Neuronal stem cell (in vitro differentiated cells): Measurements from ENCODE around the gene HIVEP2.

Experiments
- DNase-seq: peaks from one replicate; pipeline ENCODE4 v3.0.0-alpha.2; 2013; ENCODE audit warnings: low spot score
- H2AFZ ChIP-seq: one replicate; pipeline ENCODE4 v1.6.1; 2013; ENCODE audit warnings: mild to moderate bottlenecking, low read length, inconsistent platforms
- H2AK5ac ChIP-seq: 2 replicates; pipeline ENCODE4 v1.6.1; 2013; ENCODE audit warnings: low read depth, mild to moderate bottlenecking, inconsistent platforms, low read length, moderate library complexity, mixed read lengths
- H2BK120ac ChIP-seq: 2 replicates; pipeline ENCODE4 v1.6.1; 2013; ENCODE audit warnings: low read depth, mild to moderate bottlenecking, inconsistent platforms, low read length, moderate library complexity, mixed read lengths
- H2BK12ac ChIP-seq: one replicate; pipeline ENCODE4 v1.6.1; 2013; ENCODE audit warnings: low read length, inconsistent platforms
- H2BK15ac ChIP-seq: 2 replicates; pipeline ENCODE4 v1.6.1; 2013; ENCODE audit warnings: mild to moderate bottlenecking, low read length, inconsistent platforms, mixed read lengths
- H2BK5ac ChIP-seq: one replicate; pipeline ENCODE4 v1.6.1; 2013; ENCODE audit warnings: inconsistent platforms, mild to moderate bottlenecking, low read length, moderate library complexity
- H3K14ac ChIP-seq: one replicate; pipeline ENCODE4 v1.6.1; 2013; ENCODE audit warnings: low read length, inconsistent platforms
- H3K18ac ChIP-seq: 2 replicates; pipeline ENCODE4 v1.6.1; 2013; ENCODE audit warnings: low read length, inconsistent platforms
- H3K23ac ChIP-seq: 2 replicates; pipeline ENCODE4 v1.6.1; 2013; ENCODE audit warnings: low read depth, mild to moderate bottlenecking, mixed read lengths, low read length, inconsistent platforms; ENCODE audit not compliant: poor library complexity
- H3K27ac ChIP-seq: replicated peaks from 3 replicates; pipeline ENCODE4 v1.5.1; 2013; ENCODE audit warnings: low read length, inconsistent platforms
- H3K27me3 ChIP-seq, 3 experiments: 2 replicates each; pipeline ENCODE4 v1.6.1; 2013; ENCODE audit warnings: low read length in 3 of 3, mild to moderate bottlenecking in 2 of 3, inconsistent platforms in 1 of 3, low read depth in 1 of 3, mixed read lengths in 1 of 3, moderate library complexity in 1 of 3; ENCODE audit not compliant: control insufficient read depth in 3 of 3, insufficient read depth in 3 of 3
- H3K36me3 ChIP-seq, 2 donors: replicated peaks in 1 of 2; 2 replicates each; pipeline ENCODE4 v1.6.1; 2013; ENCODE audit warnings: low read length in 2 of 2; ENCODE audit not compliant: control insufficient read depth in 2 of 2, insufficient read depth in 2 of 2
- H3K4ac ChIP-seq: 2 replicates; pipeline ENCODE4 v1.6.1; 2013; ENCODE audit warnings: inconsistent platforms, mild to moderate bottlenecking, low read length, moderate library complexity
- H3K4me1 ChIP-seq, 2 donors: 1 replicate in 1 of 2; 2 replicates in 1 of 2; pipeline ENCODE4 v1.6.1; 2013; ENCODE audit warnings: low read length in 2 of 2, low read depth in 1 of 2; ENCODE audit not compliant: control insufficient read depth in 2 of 2, insufficient read depth in 1 of 2
- H3K4me2 ChIP-seq: one replicate; pipeline ENCODE4 v1.6.1; 2013; ENCODE audit warnings: mild to moderate bottlenecking, low read length, inconsistent platforms; ENCODE audit not compliant: insufficient read depth, poor library complexity, severe bottlenecking
- H3K4me3 ChIP-seq, 2 donors: 2 replicates each; pipeline ENCODE4 v1.5.1; 2013; ENCODE audit warnings: low read length in 2 of 2, mild to moderate bottlenecking in 2 of 2, inconsistent platforms in 1 of 2, moderate library complexity in 1 of 2
- H3K79me1 ChIP-seq: one replicate; pipeline ENCODE4 v1.6.1; 2013; ENCODE audit warnings: low read depth, mild to moderate bottlenecking, inconsistent platforms, low read length, moderate library complexity
- H3K9ac ChIP-seq: one replicate; pipeline ENCODE4 v1.6.1; 2013; ENCODE audit warnings: mild to moderate bottlenecking, low read depth, low read length, inconsistent platforms; ENCODE audit not compliant: poor library complexity
- H3K9me3 ChIP-seq, 2 donors: replicated peaks in 1 of 2; 2 replicates each; pipeline versions ENCODE3 to v1.6.1; 2013; ENCODE audit warnings: low read length in 2 of 2, mild to moderate bottlenecking in 2 of 2, inconsistent platforms in 1 of 2, low read depth in 1 of 2, mixed read lengths in 1 of 2, moderate library complexity in 1 of 2; ENCODE audit not compliant: control insufficient read depth in 2 of 2, insufficient read depth in 1 of 2
- H4K8ac ChIP-seq: one replicate; pipeline ENCODE4 v1.6.1; 2013; ENCODE audit warnings: low read depth, mild to moderate bottlenecking, inconsistent platforms, low read length, moderate library complexity
- H4K91ac ChIP-seq: one replicate; pipeline ENCODE4 v1.6.1; 2013; ENCODE audit warnings: low read length, low read depth, mild to moderate bottlenecking, inconsistent platforms; ENCODE audit not compliant: poor library complexity
- WGBS, 2 donors: extraction: QIAGEN DNeasy Blood & Tissue Kit; methylation state at CpG; one replicate each; pipeline ENCODE4 v1.1.7; 2013; ENCODE audit warnings: missing lambda C conversion rate in 2 of 2, mixed read lengths in 1 of 2; ENCODE audit not compliant: insufficient read length in 2 of 2, insufficient replicate concordance in 1 of 2; ENCODE audit errors: extremely low coverage in 2 of 2; 5-methylcytosine and 5-hydroxymethylcytosine counted together

HIVEP2 gene

DNA sequence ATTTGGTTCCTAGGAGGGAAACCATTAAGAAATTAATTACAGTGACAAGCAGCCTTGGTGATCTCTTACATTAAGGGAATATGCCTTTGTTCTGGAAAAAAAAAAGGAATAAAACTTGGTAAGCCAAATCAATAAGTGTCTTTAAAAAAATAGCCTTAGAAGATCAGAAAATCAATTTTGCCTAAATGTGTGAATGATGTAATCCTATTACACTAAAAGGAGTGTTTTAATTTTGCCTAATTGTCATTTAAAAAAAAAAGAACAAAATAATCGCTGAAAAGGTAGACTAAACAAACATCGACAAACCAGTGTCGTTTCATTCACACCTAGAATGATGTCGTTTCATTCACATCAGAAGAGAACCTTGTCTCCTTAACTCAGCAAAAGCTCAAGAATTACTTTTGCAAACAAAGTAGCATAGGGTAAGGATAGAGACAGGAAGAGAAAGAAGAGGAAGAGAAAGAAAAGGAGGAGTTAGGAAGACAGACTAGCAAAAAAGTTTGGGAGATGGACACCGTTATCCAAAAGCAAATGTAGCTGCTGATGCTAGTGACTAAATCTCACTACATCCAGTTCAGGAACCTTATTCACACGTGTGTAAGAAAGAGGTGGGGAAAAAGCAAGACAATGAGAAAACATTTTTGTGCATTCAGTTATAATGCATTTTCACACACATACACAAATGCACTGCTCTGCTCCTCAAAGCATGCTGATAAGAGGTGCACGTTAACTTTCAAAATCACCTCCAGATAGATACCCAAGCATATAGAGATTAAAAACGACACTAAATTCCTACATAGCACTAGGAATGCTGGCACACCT, 60.6 kb downstream of the HIVEP2 start:
- H3K9ac ChIP-seq, result no peak overlapping the region
- H3K14ac ChIP-seq, result no peak overlapping the region
- H2BK15ac ChIP-seq, result no peak overlapping the region
- H4K91ac ChIP-seq, result no peak overlapping the region
- H2BK120ac ChIP-seq, result no peak overlapping the region
- no peak overlapping the region for H2BK5ac ChIP-seq
- no peak overlapping the region for H3K23ac ChIP-seq
- H3K4me3 ChIP-seq, result peak overlapping the region in 1 of 2 donors; percentile 33
- no peak overlapping the region for H2BK12ac ChIP-seq
- no peaks in the 10 kb centered on the region for H3K36me3 ChIP-seq
- H2AFZ ChIP-seq, result peak overlapping the region; percentile 77
- H3K4ac ChIP-seq, result no peak overlapping the region
- H3K4me1 ChIP-seq, result peaks cover 2 to 10% of the 10 kb centered on the region in 2 donors
- H3K9me3 ChIP-seq, result no peaks in the 10 kb centered on the region
- no peak overlapping the region for H3K27ac ChIP-seq
- no peak overlapping the region for H4K8ac ChIP-seq
- no peak overlapping the region for H3K18ac ChIP-seq
- WGBS, 2 donors, result no CpG with 5 or more reads among the region's 8 CpGs
- no peak overlapping the region for H2AK5ac ChIP-seq
- H3K4me2 ChIP-seq, result no peak overlapping the region
- no peak for DNase-seq
- no peaks in the 10 kb centered on the region for H3K79me1 ChIP-seq
- no peaks in the 10 kb centered on the region for H3K27me3 ChIP-seq

DNA sequence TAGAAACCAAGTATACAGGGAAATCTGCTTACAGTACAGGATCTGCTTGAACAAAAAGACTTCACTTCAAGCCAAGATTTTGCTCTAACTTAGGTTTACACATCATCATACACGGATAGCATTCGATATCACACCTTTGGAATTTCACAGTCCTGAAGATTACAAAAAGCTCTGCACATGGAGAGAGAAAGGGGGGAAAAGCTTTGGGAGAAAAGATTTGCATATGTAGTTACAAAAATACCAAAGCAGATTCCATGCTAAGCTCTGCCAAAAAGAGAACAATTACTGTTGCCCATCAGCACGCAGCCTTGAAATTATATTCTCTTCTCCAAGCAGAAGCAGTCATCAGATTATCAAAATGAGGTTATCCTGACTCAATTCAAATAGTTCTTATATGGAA, 62.0 kb downstream of the HIVEP2 start:
- no CpG with 5 or more reads among the region's 3 CpGs for WGBS, 2 donors
- DNase-seq, result no peak
- Histone ChIP-seq H2AFZ (no peak overlapping the region), H3K9ac (no peak overlapping the region), H3K79me1 (no peaks in the 10 kb centered on the region), H2AK5ac (no peak overlapping the region), H3K4me2 (no peak overlapping the region), H3K4me1 (peaks cover 2 to 10% of the 10 kb centered on the region in 2 donors), H2BK12ac (no peak overlapping the region), H3K36me3 (no peaks in the 10 kb centered on the region), H3K4ac (no peak overlapping the region), H2BK120ac (no peak overlapping the region), H3K18ac (no peak overlapping the region), H4K8ac (no peak overlapping the region), H3K27me3 (no peaks in the 10 kb centered on the region), H3K14ac (no peak overlapping the region), H4K91ac (no peak overlapping the region), H2BK5ac (no peak overlapping the region), H3K9me3 (no peaks in the 10 kb centered on the region), H3K27ac (no peak overlapping the region), H3K4me3 (no peak overlapping the region), H2BK15ac (no peak overlapping the region), H3K23ac (no peak overlapping the region)

DNA sequence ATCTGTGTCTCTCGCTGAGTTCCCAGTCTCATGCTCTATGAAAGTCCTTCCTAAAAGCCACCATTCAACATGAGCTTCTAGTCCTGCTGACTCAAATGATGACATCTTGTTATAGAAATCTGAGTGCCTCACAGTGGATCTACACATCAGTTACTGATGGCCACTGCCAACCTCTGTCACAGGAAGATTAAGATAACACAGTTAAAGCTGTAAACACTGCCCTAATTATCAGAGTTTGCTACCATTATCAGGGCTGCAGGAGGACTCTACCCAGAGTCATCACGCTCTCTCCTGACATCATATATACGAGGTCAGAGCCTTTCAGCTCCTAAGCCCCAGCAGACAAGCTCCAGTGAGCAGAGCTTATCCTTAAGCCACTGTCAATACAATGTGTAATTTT, 63.2 kb downstream of the HIVEP2 start:
- H2AK5ac ChIP-seq, result no peak overlapping the region
- no peak overlapping the region for H2BK5ac ChIP-seq
- H3K4ac ChIP-seq, result no peak overlapping the region
- H3K4me1 ChIP-seq, result peaks cover 2 to 10% of the 10 kb centered on the region in 2 donors
- no peak overlapping the region for H4K91ac ChIP-seq
- no peak overlapping the region for H2BK12ac ChIP-seq
- no peak overlapping the region for H3K9ac ChIP-seq
- no peak overlapping the region for H3K18ac ChIP-seq
- no peak overlapping the region for H4K8ac ChIP-seq
- H3K79me1 ChIP-seq, result no peaks in the 10 kb centered on the region
- WGBS, 2 donors, result no CpG with 5 or more reads among the region's 3 CpGs
- H3K4me3 ChIP-seq, result no peak overlapping the region
- H3K23ac ChIP-seq, result no peak overlapping the region
- DNase-seq, result no peak
- no peak overlapping the region for H2BK15ac ChIP-seq
- no peaks in the 10 kb centered on the region for H3K36me3 ChIP-seq
- H3K14ac ChIP-seq, result no peak overlapping the region
- no peaks in the 10 kb centered on the region for H3K9me3 ChIP-seq
- H3K27me3 ChIP-seq, result no peaks in the 10 kb centered on the region
- no peak overlapping the region for H3K4me2 ChIP-seq
- no peak overlapping the region for H2AFZ ChIP-seq
- no peak overlapping the region for H2BK120ac ChIP-seq
- no peak overlapping the region for H3K27ac ChIP-seq

DNA sequence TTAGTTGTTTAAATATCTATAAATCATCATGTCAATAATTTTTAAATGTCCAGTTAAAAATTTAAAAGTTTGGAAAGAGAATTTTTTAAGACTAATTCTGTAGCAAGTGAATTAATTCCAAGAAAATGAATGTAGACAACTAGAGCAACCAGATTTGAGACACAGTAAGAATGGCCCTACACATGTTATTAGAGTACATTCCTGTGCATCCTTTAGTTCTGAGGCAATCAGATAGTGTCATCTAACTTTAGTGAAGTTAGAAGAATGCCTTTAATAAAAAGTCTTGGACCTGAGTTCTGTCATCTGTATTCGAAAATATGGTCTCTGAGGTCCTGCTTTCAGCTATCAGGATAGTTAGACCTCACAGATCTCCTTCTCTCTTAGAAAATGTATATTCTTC, 63.7 kb downstream of the HIVEP2 start:
- Histone ChIP-seq H4K8ac (no peak overlapping the region), H3K9ac (no peak overlapping the region), H3K18ac (no peak overlapping the region), H3K23ac (no peak overlapping the region), H3K4ac (no peak overlapping the region), H2AK5ac (no peak overlapping the region), H4K91ac (no peak overlapping the region), H3K27ac (no peak overlapping the region), H2AFZ (no peak overlapping the region), H3K14ac (no peak overlapping the region), H2BK5ac (no peak overlapping the region), H3K4me1 (peaks cover 2 to 10% of the 10 kb centered on the region in 2 donors), H3K9me3 (no peaks in the 10 kb centered on the region), H2BK15ac (no peak overlapping the region), H2BK120ac (no peak overlapping the region), H3K4me2 (no peak overlapping the region), H3K4me3 (no peak overlapping the region), H3K36me3 (no peaks in the 10 kb centered on the region), H3K27me3 (no peaks in the 10 kb centered on the region), H2BK12ac (no peak overlapping the region), H3K79me1 (no peaks in the 10 kb centered on the region)
- no CpG with 5 or more reads among the region's 1 CpG for WGBS, 2 donors
- no peak for DNase-seq
